Measurements from ENCODE around the gene LTBP2. TPM values are rescaled to one million over a fixed set of nuclear protein-coding genes. Genes with fewer than 3 reads are reported as not detected.

The LTBP2 gene
- total and polyA plus RNA-seq, 2 of the 13 experiments (the other 11 are each of a cell fraction or from before 2014, with no cell fraction given): 0.20 to 0.41 TPM

GRCh38 chr14:74493343-74494261, 118.4 kb downstream of the LTBP2 start, which contains the start of gene ISCA2 (continued):
- TF ChIP-seq ZNF547 (CRISPR knock-in tag; IDR thresholded peaks at IDR 0.05): peak; percentile 61; the same call in 1 of the 2 replicates
- TF ChIP-seq PCBP1 (IDR thresholded peaks at IDR 0.05; ENCODE audit: borderline replicate concordance, low read depth, low read length): 0 out of 2 replicates have a peak, but pooled peaks have one; percentile 63
- TF ChIP-seq GMEB1 (CRISPR knock-in tag; IDR thresholded peaks at IDR 0.05; ENCODE audit: borderline replicate concordance): peak; percentile 41; the same call in 1 of the 2 replicates
- TF ChIP-seq REXO4 (CRISPR knock-in tag; IDR thresholded peaks at IDR 0.05; ENCODE audit: borderline replicate concordance): 0 out of 2 replicates have a peak, but pooled peaks have one; percentile 58
- 0 out of 2 replicates have a peak, but pooled peaks have one; percentile 52 for TF ChIP-seq PAX8 (CRISPR knock-in tag; IDR thresholded peaks at IDR 0.05; ENCODE audit: borderline replicate concordance)
- TF ChIP-seq HIC2 (CRISPR knock-in tag; IDR thresholded peaks at IDR 0.05; ENCODE audit: low read depth): peak; percentile 58; the same call in 1 of the 2 replicates
- TF ChIP-seq FOXK1 (CRISPR knock-in tag; IDR thresholded peaks at IDR 0.05; ENCODE audit: borderline replicate concordance, low read depth): peak; percentile 37; the same call in 1 of the 2 replicates
- TF ChIP-seq SP1 (IDR thresholded peaks at IDR 0.05): peak; percentile 36; the same call in 1 of the 2 replicates
- peak; percentile 93 for TF ChIP-seq SP1 (CRISPR knock-in tag; IDR thresholded peaks at IDR 0.05)
- TF ChIP-seq ZNF761 (CRISPR knock-in tag; conservative IDR thresholded peaks at IDR 0.05): 0 out of 2 replicates have a peak, but pooled peaks have one; percentile 50
- TF ChIP-seq HNRNPK (IDR thresholded peaks at IDR 0.05; ENCODE audit: low read depth, low read length, poor library complexity, severe bottlenecking): peak; percentile 57
- TF ChIP-seq ZNF670 (CRISPR knock-in tag; IDR thresholded peaks at IDR 0.05; ENCODE audit: borderline replicate concordance): 0 out of 2 replicates have a peak, but pooled peaks have one; percentile 5
- TF ChIP-seq STAG1 (CRISPR knock-in tag; IDR thresholded peaks at IDR 0.05): no peak
- 0 out of 2 replicates have a peak, but pooled peaks have one; percentile 45 for TF ChIP-seq RNF219 (CRISPR knock-in tag; IDR thresholded peaks at IDR 0.05)
- TF ChIP-seq YY1 (IDR thresholded peaks at IDR 0.05; ENCODE audit: insufficient read depth, insufficient replicate concordance, low read depth, low read length): peak; percentile 93
- peak; percentile 44; the same call in 1 of the 2 replicates for TF ChIP-seq HIVEP1 (CRISPR knock-in tag; IDR thresholded peaks at IDR 0.05)
- peak; percentile 80; the same call in 1 of the 2 replicates for TF ChIP-seq ZNF616 (CRISPR knock-in tag; IDR thresholded peaks at IDR 0.05; ENCODE audit: low read depth)
- peak; percentile 20; the same call in 1 of the 2 replicates for TF ChIP-seq ZBTB20 (CRISPR knock-in tag; IDR thresholded peaks at IDR 0.05; ENCODE audit: borderline replicate concordance, low read depth)
- 0 out of 2 replicates have a peak, but pooled peaks have one; percentile 30 for TF ChIP-seq ELF4 (CRISPR knock-in tag; IDR thresholded peaks at IDR 0.05; ENCODE audit: borderline replicate concordance)
- 0 out of 2 replicates have a peak, but pooled peaks have one; percentile 16 for TF ChIP-seq AHR (CRISPR knock-in tag; IDR thresholded peaks at IDR 0.05)
- 0 out of 2 replicates have a peak, but pooled peaks have one; percentile 27 for TF ChIP-seq MYNN (CRISPR knock-in tag; IDR thresholded peaks at IDR 0.05; ENCODE audit: low read depth)
- peak; percentile 91 for TF ChIP-seq NFYC (CRISPR knock-in tag; IDR thresholded peaks at IDR 0.05)

All from HepG2 (cell line).